ENCODE data around the gene PIEZO2. TPM values are rescaled to one million over a fixed set of nuclear protein-coding genes. Genes with fewer than 3 reads are reported as not detected.
"Not testable (repeated sequence)": the region's sequence is repeated elsewhere in the genome, so short reads cannot be mapped to it uniquely, and the experiment has no call there.

Gene PIEZO2
- total RNA-seq, 2 donors from 2014 or later: not detected

GRCh38 chr18:10923551-10924070, 225.8 kb downstream of the PIEZO2 start:
- no peak for ATAC-seq
- H3K9me3 Mint-ChIP-seq: no peaks in the 10 kb centered on the region
- H3K27ac Mint-ChIP-seq: no peak overlapping the region
- DNase-seq (ENCODE audit: low spot score in 2 of 2): no peak
- H3K36me3 Mint-ChIP-seq: no peaks in the 10 kb centered on the region

GRCh38 chr18:10923141-10923540, 226.2 kb downstream of the PIEZO2 start:
- Mint-ChIP-seq H3K9me3 (no peaks in the 10 kb centered on the region), H3K27ac (no peak overlapping the region), H3K36me3 (no peaks in the 10 kb centered on the region)
- no peak for DNase-seq (ENCODE audit: low spot score in 2 of 2)
- ATAC-seq: no peak

GRCh38 chr18:10922712-10923111, 226.7 kb downstream of the PIEZO2 start:
- not testable (repeated sequence) for H3K27ac Mint-ChIP-seq; DNase-seq (ENCODE audit: low spot score in 2 of 2); H3K9me3 Mint-ChIP-seq; ATAC-seq; H3K36me3 Mint-ChIP-seq

GRCh38 chr18:10920309-10920708, 229.1 kb downstream of the PIEZO2 start:
- ATAC-seq; H3K27ac Mint-ChIP-seq; H3K9me3 Mint-ChIP-seq; DNase-seq (ENCODE audit: low spot score in 2 of 2); H3K36me3 Mint-ChIP-seq: not testable (repeated sequence)

GRCh38 chr18:10919851-10920250, 229.5 kb downstream of the PIEZO2 start:
- Mint-ChIP-seq H3K36me3 (no peaks in the 10 kb centered on the region), H3K9me3 (no peaks in the 10 kb centered on the region), H3K27ac (no peak overlapping the region)
- no peak for DNase-seq (ENCODE audit: low spot score in 2 of 2)
- ATAC-seq: no peak

- H3K27ac Mint-ChIP-seq: no peak overlapping the region
Observed at GRCh38 chr18:10916865-10917264, 232.5 kb downstream of the PIEZO2 start.

GRCh38 chr18:10916387-10916786, 233.0 kb downstream of the PIEZO2 start:
- no peaks in the 10 kb centered on the region for H3K9me3 Mint-ChIP-seq
- ATAC-seq: no peak
- no peaks in the 10 kb centered on the region for H3K36me3 Mint-ChIP-seq

More at GRCh38 chr18:10916865-10917264, 232.5 kb downstream of the PIEZO2 start:
- Mint-ChIP-seq H3K36me3 (no peaks in the 10 kb centered on the region), H3K9me3 (no peaks in the 10 kb centered on the region)
- DNase-seq (ENCODE audit: low spot score in 2 of 2) (no peak), ATAC-seq (no peak)

GRCh38 chr18:10915748-10916147, 233.6 kb downstream of the PIEZO2 start:
- not testable (repeated sequence) for H3K36me3 Mint-ChIP-seq; H3K9me3 Mint-ChIP-seq; DNase-seq (ENCODE audit: low spot score in 2 of 2); H3K27ac Mint-ChIP-seq; ATAC-seq

More at GRCh38 chr18:10916387-10916786, 233.0 kb downstream of the PIEZO2 start:
- no peak for DNase-seq (ENCODE audit: low spot score in 2 of 2)
- H3K27ac Mint-ChIP-seq: no peak overlapping the region

- not testable (repeated sequence) for DNase-seq (ENCODE audit: low spot score in 2 of 2); H3K9me3 Mint-ChIP-seq; ATAC-seq; H3K36me3 Mint-ChIP-seq; H3K27ac Mint-ChIP-seq
Observed at GRCh38 chr18:10914610-10915009, 234.8 kb downstream of the PIEZO2 start.

GRCh38 chr18:10913919-10914318, 235.4 kb downstream of the PIEZO2 start:
- no peaks in the 10 kb centered on the region for H3K36me3 Mint-ChIP-seq
- ATAC-seq (no peak), DNase-seq (ENCODE audit: low spot score in 2 of 2) (no peak)
- H3K9me3 Mint-ChIP-seq: no peaks in the 10 kb centered on the region
- no peak overlapping the region for H3K27ac Mint-ChIP-seq

GRCh38 chr18:10912790-10913545, 236.4 kb downstream of the PIEZO2 start:
- no peaks in the 10 kb centered on the region for H3K9me3 Mint-ChIP-seq
- no peaks in the 10 kb centered on the region for H3K36me3 Mint-ChIP-seq
- no peak for ATAC-seq

GRCh38 chr18:10909724-10910123, 239.6 kb downstream of the PIEZO2 start:
- no peak for ATAC-seq

More at GRCh38 chr18:10912790-10913545, 236.4 kb downstream of the PIEZO2 start:
- DNase-seq (ENCODE audit: low spot score in 2 of 2): no peak
- H3K27ac Mint-ChIP-seq: no peak overlapping the region

GRCh38 chr18:10908760-10909159, 240.6 kb downstream of the PIEZO2 start:
- DNase-seq (ENCODE audit: low spot score in 2 of 2): no peak
- H3K27ac Mint-ChIP-seq: no peak overlapping the region
- H3K36me3 Mint-ChIP-seq: no peaks in the 10 kb centered on the region
- no peak for ATAC-seq
- no peaks in the 10 kb centered on the region for H3K9me3 Mint-ChIP-seq

More at GRCh38 chr18:10909724-10910123, 239.6 kb downstream of the PIEZO2 start:
- Mint-ChIP-seq H3K36me3 (no peaks in the 10 kb centered on the region), H3K9me3 (no peaks in the 10 kb centered on the region), H3K27ac (no peak overlapping the region)
- DNase-seq (ENCODE audit: low spot score in 2 of 2): no peak

GRCh38 chr18:10907749-10908148, 241.6 kb downstream of the PIEZO2 start:
- no peak for DNase-seq (ENCODE audit: low spot score in 2 of 2)
- H3K36me3 Mint-ChIP-seq: no peaks in the 10 kb centered on the region
- no peak for ATAC-seq
- H3K27ac Mint-ChIP-seq: no peak overlapping the region
- H3K9me3 Mint-ChIP-seq: no peaks in the 10 kb centered on the region

- H3K9me3 Mint-ChIP-seq: no peaks in the 10 kb centered on the region
- H3K36me3 Mint-ChIP-seq: no peaks in the 10 kb centered on the region
- ATAC-seq (no peak), DNase-seq (ENCODE audit: low spot score in 2 of 2) (no peak)
- no peak overlapping the region for H3K27ac Mint-ChIP-seq
Observed at GRCh38 chr18:10901329-10901728, 248.0 kb downstream of the PIEZO2 start.

GRCh38 chr18:10900435-10900834, 248.9 kb downstream of the PIEZO2 start:
- DNase-seq (ENCODE audit: low spot score in 2 of 2) (no peak), ATAC-seq (no peak)
- Mint-ChIP-seq H3K36me3 (no peaks in the 10 kb centered on the region), H3K9me3 (no peaks in the 10 kb centered on the region), H3K27ac (no peak overlapping the region)

- no peak for DNase-seq (ENCODE audit: low spot score in 2 of 2)
- no peaks in the 10 kb centered on the region for H3K9me3 Mint-ChIP-seq
- no peak overlapping the region for H3K27ac Mint-ChIP-seq
- ATAC-seq: no peak
- H3K36me3 Mint-ChIP-seq: no peaks in the 10 kb centered on the region
Observed at GRCh38 chr18:10899481-10899880, 249.9 kb downstream of the PIEZO2 start.

GRCh38 chr18:10898417-10898974, 250.9 kb downstream of the PIEZO2 start:
- no peak overlapping the region for H3K27ac Mint-ChIP-seq

More at GRCh38 chr18:10898417-10898974, 250.9 kb downstream of the PIEZO2 start:
- no peak for DNase-seq (ENCODE audit: low spot score in 2 of 2)
- ATAC-seq: no peak
- Mint-ChIP-seq H3K9me3 (no peaks in the 10 kb centered on the region), H3K36me3 (no peaks in the 10 kb centered on the region)

All from activated naive CD4-positive, alpha-beta T cell treated with anti-CD3 and anti-CD28 coated beads, Interleukin-2, amount 50 U/mL, for 72 hours (primary cell).